ENCODE measurements around the gene SHB. TPM values are rescaled to one million over a fixed set of nuclear protein-coding genes. Genes with fewer than 3 reads are reported as not detected.

The SHB gene
- polyA plus RNA-seq, 1 donor (not counting 4 experiments of a cell fraction or from before 2014, with no cell fraction given): 10.9 TPM

DNA sequence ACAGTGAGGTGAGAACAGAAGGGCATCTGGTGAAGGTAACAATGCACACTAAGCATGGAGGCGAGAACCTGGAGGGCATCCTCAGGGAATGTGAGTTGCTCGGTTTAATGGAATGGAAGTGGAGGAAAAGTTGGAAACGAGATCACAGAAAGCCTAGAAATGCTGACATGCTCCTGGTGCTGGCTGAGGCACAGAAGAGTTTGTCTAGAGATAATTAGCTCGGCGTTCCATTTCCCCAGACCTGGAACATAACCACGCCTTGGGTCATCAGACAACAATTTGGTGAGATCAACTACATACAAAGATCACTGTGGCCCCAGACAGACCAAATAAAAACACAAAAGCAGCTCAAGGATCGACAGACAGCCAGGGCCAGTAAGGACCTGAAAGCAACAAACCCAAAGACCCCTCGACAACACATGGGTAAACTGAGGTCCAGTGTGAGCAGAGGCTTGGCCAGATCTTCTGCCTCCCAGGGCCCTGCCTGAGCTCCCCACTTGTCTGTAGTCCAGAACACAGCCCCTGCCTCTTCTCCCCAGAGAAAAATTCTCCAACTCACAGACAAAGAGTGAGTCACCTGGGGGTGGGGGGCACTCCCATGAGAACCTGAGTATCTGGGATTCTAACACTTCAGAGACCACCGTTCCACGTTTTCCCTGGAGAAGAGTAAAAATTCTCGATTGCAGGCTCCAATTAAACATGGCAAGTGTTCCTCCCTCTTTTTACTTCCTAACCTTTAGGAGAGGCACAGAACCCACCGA, 52.5 kb downstream of the SHB start:
- H3K27ac ChIP-seq (ENCODE audit: control insufficient read depth, insufficient read depth, low read length): peak overlapping the region; percentile 42
- H3K79me2 ChIP-seq (ENCODE audit: control insufficient read depth, insufficient read depth, low read length): peaks cover 60% of the 10 kb centered on the region
- H3K4me2 ChIP-seq (ENCODE audit: control insufficient read depth, extremely low read depth, insufficient read depth, low read depth, low read length): peak overlapping the region; percentile 30
- H3K27me3 ChIP-seq (ENCODE audit: control insufficient read depth, extremely low read depth, insufficient read depth, low read length): no peaks in the 10 kb centered on the region
- no peaks in the 10 kb centered on the region for H3K9me1 ChIP-seq (ENCODE audit: control insufficient read depth, extremely low read depth, insufficient read depth, low read length)
- H3K9me3 ChIP-seq (ENCODE audit: control insufficient read depth, low read depth, low read length): no peaks in the 10 kb centered on the region
- dilution Hi-C loops (cut with MboI; ENCODE audit: extremely low pct_ligation_motif_present, low sequenced_read_pairs): no loop called here
- peak overlapping the region in 1 of 3 experiments; percentile 15 for H3K4me3 ChIP-seq (ENCODE audit: control insufficient read depth in 2 of 3, extremely low read depth in 1 of 3, insufficient read depth in 2 of 3, low read depth in 1 of 3, low read length in 3 of 3)
- no peak overlapping the region for H2AFZ ChIP-seq (ENCODE audit: control insufficient read depth, low read length)
- H3K36me3 ChIP-seq (ENCODE audit: control insufficient read depth in 2 of 2, extremely low read depth in 1 of 2, insufficient read depth in 2 of 2, low read length in 2 of 2): peaks cover 20 to 33% of the 10 kb centered on the region in 2 experiments
- DNase-seq (ENCODE audit: low read depth, low spot score): no peak
- H3K9ac ChIP-seq (ENCODE audit: control insufficient read depth, extremely low read depth, insufficient read depth, low read length): peak overlapping the region; percentile 40
- H3K4me1 ChIP-seq (ENCODE audit: control insufficient read depth, extremely low read depth, insufficient read depth, low read length): peaks cover 52% of the 10 kb centered on the region
- TF ChIP-seq EZH2 (IDR thresholded peaks at IDR 0.05; ENCODE audit: low read length): no peak
- FAIRE-seq: peak; percentile 78
- H4K20me1 ChIP-seq (ENCODE audit: control insufficient read depth, extremely low read depth, insufficient read depth, low read length): no peaks in the 10 kb centered on the region

GRCh38 chr9:38015906-38016305, 53.1 kb downstream of the SHB start:
- FAIRE-seq (no peak), DNase-seq (ENCODE audit: low read depth, low spot score) (no peak)
- TF ChIP-seq EZH2 (IDR thresholded peaks at IDR 0.05; ENCODE audit: low read length) (no peak), CTCF (optimal IDR thresholded peaks at IDR 0.05 in 1 of 3, IDR thresholded peaks at IDR 0.05 in 1 of 3, conservative IDR thresholded peaks at IDR 0.05 in 1 of 3; ENCODE audit: extremely low read depth in 1 of 3, insufficient read depth in 2 of 3, low read length in 3 of 3) (no peak)
- peaks cover 58% of the 10 kb centered on the region for H3K4me1 ChIP-seq (ENCODE audit: control insufficient read depth, extremely low read depth, insufficient read depth, low read length)
- H3K27ac ChIP-seq (ENCODE audit: control insufficient read depth, insufficient read depth, low read length): peak overlapping the region; percentile 42
- H3K9me1 ChIP-seq (ENCODE audit: control insufficient read depth, extremely low read depth, insufficient read depth, low read length): no peaks in the 10 kb centered on the region
- peaks cover 65% of the 10 kb centered on the region for H3K79me2 ChIP-seq (ENCODE audit: control insufficient read depth, insufficient read depth, low read length)
- dilution Hi-C loops (cut with MboI; ENCODE audit: extremely low pct_ligation_motif_present, low sequenced_read_pairs): no loop called here
- H3K9me3 ChIP-seq (ENCODE audit: control insufficient read depth, low read depth, low read length): no peaks in the 10 kb centered on the region
- H3K4me3 ChIP-seq (ENCODE audit: control insufficient read depth in 2 of 3, extremely low read depth in 1 of 3, insufficient read depth in 2 of 3, low read depth in 1 of 3, low read length in 3 of 3): no peak overlapping the region
- no peak overlapping the region for H2AFZ ChIP-seq (ENCODE audit: control insufficient read depth, low read length)
- no peak overlapping the region for H3K9ac ChIP-seq (ENCODE audit: control insufficient read depth, extremely low read depth, insufficient read depth, low read length)
- peaks cover 20 to 33% of the 10 kb centered on the region in 2 experiments for H3K36me3 ChIP-seq (ENCODE audit: control insufficient read depth in 2 of 2, extremely low read depth in 1 of 2, insufficient read depth in 2 of 2, low read length in 2 of 2)
- H3K27me3 ChIP-seq (ENCODE audit: control insufficient read depth, extremely low read depth, insufficient read depth, low read length): no peaks in the 10 kb centered on the region
- H3K4me2 ChIP-seq (ENCODE audit: control insufficient read depth, extremely low read depth, insufficient read depth, low read depth, low read length): peak overlapping the region; percentile 30
- no peaks in the 10 kb centered on the region for H4K20me1 ChIP-seq (ENCODE audit: control insufficient read depth, extremely low read depth, insufficient read depth, low read length)
